Adipose tissue (tissue), 3 donors: ENCODE data around the gene ARHGAP1. TPM values are rescaled to one million over a fixed set of nuclear protein-coding genes. Genes with fewer than 3 reads are reported as not detected.

Source experiments
- H3K27ac ChIP-seq: one replicate; pipeline ENCODE4 v1.5.1; 2013; ENCODE audit warnings: low read depth, low read length
- WGBS, 3 donors: extraction: QIAGEN DNeasy Blood & Tissue Kit; methylation state at CpG; one replicate each; pipeline ENCODE4 v1.1.7; 2013; 5-methylcytosine and 5-hydroxymethylcytosine counted together
- polyA plus RNA-seq, 3 donors: library from polyadenylated mRNA; stranded (reverse); fragments of 200-250 nt; gene quantifications; one replicate each; pipeline ENCODE4 v1.2.3, GENCODE V29; 2013
- donor health status: healthy with polysubstance abuse.
- donor health status: Bipolar disorder and iron deficiency.
- donor health status: healthy.

The ARHGAP1 gene
- polyA plus RNA-seq, 3 donors, result 20.4 to 57.6 (median 47.7) TPM

DNA sequence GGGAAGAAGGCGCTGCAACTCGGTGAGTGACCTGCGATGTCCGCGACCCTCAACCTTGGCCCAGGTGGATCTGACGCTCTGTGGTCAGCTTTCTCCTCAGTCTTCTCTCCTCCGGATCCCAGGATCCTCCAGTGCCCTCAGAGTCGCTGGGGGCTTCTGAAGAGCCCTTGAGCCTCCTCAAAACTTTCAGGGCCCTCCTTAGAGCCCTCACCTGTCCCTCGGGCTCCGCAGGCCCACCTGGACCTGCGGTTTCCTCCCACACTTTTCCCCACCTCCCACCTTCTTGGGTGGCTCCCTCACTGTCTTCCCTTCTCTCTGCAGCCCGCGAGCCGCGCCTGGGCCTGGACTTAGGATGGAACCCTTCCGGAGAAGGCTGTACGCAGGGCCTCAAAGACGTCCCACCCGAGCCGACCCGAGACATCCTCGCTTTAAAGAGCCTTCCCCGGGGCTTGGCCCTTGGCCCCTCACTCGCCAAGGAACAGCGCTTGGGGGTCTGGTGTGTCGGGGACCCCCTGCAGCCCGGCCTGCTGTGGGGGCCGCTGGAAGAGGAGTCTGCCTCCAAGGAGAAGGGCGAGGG is 747 bp upstream of the ARHGAP1 start:
- no peak overlapping the region for H3K27ac ChIP-seq
- WGBS, 3 donors, result 1 to 2% (median 2%) methylated on average over 29 of the region's 29 CpGs

- H3K27ac ChIP-seq, result no peak overlapping the region
- WGBS, 3 donors, result 57 to 77% (median 77%) methylated on average over 1 of the region's 1 CpG
Measured at GRCh38 chr11:46698597-46698996, 1.8 kb downstream of the ARHGAP1 start.

DNA sequence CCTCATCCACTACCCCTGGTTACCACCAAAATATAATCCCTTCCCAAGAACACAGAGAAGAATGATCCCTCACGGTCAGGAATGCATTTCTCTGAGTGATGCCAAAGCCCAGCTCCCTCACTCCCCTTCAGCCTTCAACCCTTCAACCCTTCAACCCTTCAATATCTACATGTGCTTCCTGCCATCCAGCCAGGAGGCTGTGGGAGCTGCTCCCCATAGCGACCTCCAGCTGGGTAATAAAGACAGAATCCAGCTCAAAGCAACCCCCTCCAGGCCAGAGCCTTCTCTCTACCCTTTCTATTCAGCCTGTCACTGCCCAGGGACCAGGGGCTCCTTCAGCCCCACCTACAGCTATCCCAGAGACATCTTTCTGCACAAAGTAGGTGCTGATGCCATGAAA is 2.7 kb downstream of the ARHGAP1 start:
- WGBS, 3 donors, result 38 to 64% (median 54%) methylated on average over 2 of the region's 2 CpGs
- H3K27ac ChIP-seq, result no peak overlapping the region

DNA sequence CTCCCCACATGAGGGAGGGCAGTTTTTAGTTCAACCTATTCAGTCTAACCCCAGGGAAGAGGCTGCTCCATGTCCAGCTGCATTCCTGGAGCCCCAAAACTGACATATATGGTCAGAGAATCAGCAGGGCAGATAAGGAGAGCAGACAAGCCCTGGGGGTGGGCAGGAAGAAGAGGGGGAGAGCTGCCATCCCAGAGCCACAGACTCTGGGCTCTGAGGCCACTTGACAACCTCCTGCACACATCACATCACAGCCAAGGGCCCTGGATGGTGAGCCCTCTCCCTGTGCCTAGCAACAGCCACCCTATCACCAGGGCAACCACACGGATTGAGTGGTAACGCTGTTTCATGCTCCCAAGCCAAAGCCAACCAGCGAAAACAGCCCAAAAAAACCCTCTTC is 3.1 kb downstream of the ARHGAP1 start:
- H3K27ac ChIP-seq, result no peak overlapping the region
- 55 to 75% (median 65%) methylated on average over 3 of the region's 3 CpGs for WGBS, 3 donors

DNA sequence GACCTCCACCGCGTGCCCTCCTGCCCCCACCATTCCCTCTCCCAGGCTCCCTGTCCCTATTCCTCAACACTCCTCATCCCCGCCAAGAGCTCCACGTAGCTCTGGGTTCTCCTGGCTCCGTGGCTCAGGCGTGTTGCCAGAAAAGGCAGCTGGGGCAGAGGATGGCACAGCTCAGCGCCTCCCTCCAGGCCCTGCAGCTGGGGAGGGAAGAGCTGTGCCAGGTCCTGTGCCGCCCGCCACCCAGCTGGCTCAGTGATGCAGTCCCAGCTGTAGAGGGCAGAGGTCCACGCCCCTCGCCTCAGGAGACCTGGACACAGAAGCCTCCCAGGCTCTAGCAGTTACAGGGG is 4.2 kb downstream of the ARHGAP1 start:
- H3K27ac ChIP-seq, result no peak overlapping the region
- WGBS, 3 donors, result 75 to 81% (median 81%) methylated on average over 11 of the region's 11 CpGs

DNA sequence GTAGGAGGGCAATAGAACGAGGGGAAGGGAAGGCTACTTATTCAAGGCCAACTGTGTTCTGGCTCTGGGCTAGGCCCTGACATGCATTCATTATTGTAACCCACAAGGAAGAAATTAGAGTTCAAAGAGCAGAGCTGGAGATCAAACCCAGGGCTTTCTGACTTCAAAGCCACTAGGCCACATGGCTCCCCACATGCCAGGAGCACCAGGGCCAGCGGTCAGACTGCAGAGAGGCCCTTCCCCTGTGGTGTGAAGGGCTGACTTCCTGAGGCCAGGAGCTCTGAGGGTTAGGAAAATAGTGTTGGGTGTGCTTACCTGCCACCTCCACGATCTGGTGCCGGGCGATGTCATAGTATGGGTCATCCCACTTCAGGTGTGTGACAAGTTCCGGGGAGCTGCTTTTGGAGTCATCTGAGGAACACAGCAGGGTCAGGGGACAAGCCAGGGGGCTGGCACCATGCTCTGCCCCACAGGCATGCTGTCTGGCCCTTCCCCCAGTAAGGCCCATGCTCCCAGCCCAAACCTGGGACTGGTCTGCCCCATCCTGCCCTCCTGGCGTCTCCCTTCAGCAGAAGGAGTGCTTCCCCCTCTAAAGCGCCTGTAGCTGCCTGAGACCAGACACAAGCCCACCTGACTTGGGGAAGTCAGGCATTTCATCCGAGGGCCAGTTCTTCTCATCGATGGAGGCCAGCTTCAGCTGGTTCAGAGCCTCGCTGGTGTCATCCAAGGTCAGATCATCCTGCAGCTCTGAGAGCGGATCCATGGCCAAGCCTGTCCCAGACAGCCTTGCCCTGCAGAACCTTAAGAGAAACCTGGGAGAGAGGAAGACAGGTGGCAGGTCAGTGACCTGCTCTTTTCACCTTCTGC is 4.8 kb downstream of the ARHGAP1 start:
- 84 to 93% (median 91%) methylated on average over 12 of the region's 12 CpGs for WGBS, 3 donors
- H3K27ac ChIP-seq, result no peak overlapping the region

DNA sequence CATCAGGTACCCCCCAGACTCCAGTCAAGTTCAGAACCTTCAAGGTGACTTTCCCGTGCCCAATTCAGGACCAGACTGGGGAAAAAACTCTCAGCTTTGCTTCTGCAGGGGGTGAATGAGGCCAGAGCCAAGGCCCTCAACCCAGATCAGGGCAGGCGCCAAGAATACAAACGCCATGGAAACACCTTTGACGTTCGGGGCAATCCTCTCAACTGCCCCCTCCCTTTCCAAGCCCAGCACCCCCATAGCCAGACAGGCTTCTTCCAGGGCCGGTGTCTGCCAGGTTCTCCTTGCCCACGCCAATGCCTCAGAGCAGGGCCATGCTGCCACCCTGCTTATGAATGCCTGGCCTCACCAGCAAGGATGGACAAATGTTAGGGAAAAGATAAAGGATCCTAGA is 5.8 kb downstream of the ARHGAP1 start:
- WGBS, 3 donors, result 83 to 87% (median 84%) methylated on average over 7 of the region's 7 CpGs
- H3K27ac ChIP-seq, result no peak overlapping the region

DNA sequence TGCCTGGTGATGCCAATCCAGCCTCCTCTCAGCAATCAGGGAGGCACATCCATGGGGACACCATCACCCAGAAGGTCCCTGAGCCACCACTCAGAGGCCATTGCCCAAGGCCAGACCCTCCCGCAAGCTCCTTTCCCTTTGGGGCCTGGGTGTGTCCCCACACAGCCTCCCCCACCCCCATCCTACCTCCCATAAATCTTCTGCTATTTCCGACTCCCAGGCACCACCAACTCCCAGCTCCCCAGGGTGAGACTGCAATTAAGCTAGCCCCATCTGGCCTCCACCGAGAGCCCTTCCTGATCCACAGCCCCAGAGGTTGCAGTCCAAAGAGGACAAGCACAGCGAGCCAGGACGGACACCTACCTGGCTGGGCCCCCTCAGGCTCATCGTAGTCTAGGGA is 6.3 kb downstream of the ARHGAP1 start:
- 72 to 83% (median 82%) methylated on average over 6 of the region's 6 CpGs for WGBS, 3 donors
- H3K27ac ChIP-seq, result no peak overlapping the region

GRCh38 chr11:46693597-46694012 is 6.8 kb downstream of the ARHGAP1 start:
- no peak overlapping the region for H3K27ac ChIP-seq
- WGBS, 3 donors, result 63 to 67% (median 63%) methylated on average over 2 of the region's 2 CpGs

DNA sequence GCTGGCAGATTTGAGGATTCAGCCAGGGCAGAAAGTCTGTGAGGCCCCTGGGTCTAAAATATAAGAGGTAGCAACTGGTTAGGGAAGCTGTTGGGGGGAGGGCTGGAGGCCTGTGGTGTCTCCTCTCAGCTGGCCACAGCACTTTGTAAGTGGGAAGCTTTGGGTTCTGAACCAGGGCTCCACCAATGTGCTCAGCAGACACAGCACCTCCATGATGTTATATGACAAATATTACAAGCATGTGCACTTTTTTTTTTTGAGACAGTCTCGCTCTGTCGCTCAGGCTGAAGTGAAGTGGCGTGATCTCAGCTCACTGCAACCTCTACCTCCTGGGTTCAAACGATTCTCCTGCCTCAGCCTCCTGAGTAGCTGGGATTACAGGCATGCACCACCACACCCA is 8.0 kb downstream of the ARHGAP1 start:
- H3K27ac ChIP-seq, result no peak overlapping the region
- WGBS, 3 donors, result 93 to 96% (median 94%) methylated on average over 4 of the region's 4 CpGs

GRCh38 chr11:46690702-46691101 is 9.7 kb downstream of the ARHGAP1 start:
- WGBS, 3 donors, result 91 to 95% (median 94%) methylated on average over 1 of the region's 1 CpG
- no peak overlapping the region for H3K27ac ChIP-seq

- H3K27ac ChIP-seq, result peak overlapping the region; percentile 83
- 65 to 78% (median 72%) methylated on average over 15 of the region's 15 CpGs for WGBS, 3 donors
Measured at GRCh38 chr11:46686886-46687795, 13.3 kb downstream of the ARHGAP1 start.

- WGBS, 3 donors, result 66 to 76% (median 72%) methylated on average over 3 of the region's 3 CpGs
- no peak overlapping the region for H3K27ac ChIP-seq
Measured at GRCh38 chr11:46684367-46684766, 16.1 kb downstream of the ARHGAP1 start.

- H3K27ac ChIP-seq, result no peak overlapping the region
- WGBS, 3 donors, result 93 to 94% (median 94%) methylated on average over 11 of the region's 11 CpGs
Measured at GRCh38 chr11:46682773-46683752, 17.4 kb downstream of the ARHGAP1 start.

DNA sequence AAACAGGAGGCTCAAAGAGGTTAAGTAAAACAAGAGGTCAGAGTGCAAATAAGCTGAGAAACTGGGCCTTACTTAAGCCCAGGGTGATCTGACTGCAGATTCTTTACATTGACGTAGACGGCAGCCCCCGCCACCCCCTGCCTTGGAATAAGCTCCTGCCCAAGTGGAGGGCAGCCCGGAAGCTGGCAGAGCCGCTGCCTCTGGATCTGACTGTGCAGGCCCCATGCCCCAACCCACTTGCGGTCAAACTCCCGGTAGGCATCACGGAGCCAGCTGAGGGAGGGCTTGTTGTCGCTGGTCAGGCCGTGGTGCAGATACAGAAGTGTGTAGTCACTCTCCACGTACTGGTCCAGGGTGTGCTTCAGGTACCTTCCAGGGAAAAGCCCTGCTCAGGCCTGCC is 18.6 kb downstream of the ARHGAP1 start:
- WGBS, 3 donors, result 92 to 93% (median 93%) methylated on average over 11 of the region's 11 CpGs
- no peak overlapping the region for H3K27ac ChIP-seq

DNA sequence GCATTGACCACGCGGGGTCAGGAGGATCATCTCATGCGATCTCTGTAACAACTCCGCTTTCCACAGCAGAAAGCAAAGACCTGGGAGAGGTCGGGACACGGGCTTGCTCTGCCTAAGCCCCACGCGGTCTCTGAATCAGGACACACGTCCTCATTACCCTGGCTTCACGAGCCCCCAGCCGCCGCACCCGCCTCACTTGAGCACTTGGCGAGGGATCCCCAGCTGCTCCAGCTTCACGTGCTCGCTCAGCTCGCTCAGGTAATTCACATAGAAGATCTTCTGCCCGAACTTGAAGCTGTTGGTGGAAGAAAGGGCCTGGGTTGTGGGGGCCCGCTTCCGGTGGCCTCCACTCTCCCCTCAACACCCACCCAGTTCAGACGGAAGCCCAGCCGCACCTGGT is 19.6 kb downstream of the ARHGAP1 start:
- no peak overlapping the region for H3K27ac ChIP-seq
- WGBS, 3 donors, result 92 to 95% (median 93%) methylated on average over 22 of the region's 22 CpGs

GRCh38 chr11:46680164-46680760 is 20.2 kb downstream of the ARHGAP1 start:
- WGBS, 3 donors, result 84 to 90% (median 88%) methylated on average over 20 to 21 of the region's 21 CpGs
- H3K27ac ChIP-seq, result no peak overlapping the region
